Measurements from ENCODE around the gene NLRP5. TPM values are rescaled to one million over a fixed set of nuclear protein-coding genes. Genes with fewer than 3 reads are reported as not detected.

The NLRP5 gene
- total RNA-seq, 1 donor from 2014 or later, result not detected

DNA sequence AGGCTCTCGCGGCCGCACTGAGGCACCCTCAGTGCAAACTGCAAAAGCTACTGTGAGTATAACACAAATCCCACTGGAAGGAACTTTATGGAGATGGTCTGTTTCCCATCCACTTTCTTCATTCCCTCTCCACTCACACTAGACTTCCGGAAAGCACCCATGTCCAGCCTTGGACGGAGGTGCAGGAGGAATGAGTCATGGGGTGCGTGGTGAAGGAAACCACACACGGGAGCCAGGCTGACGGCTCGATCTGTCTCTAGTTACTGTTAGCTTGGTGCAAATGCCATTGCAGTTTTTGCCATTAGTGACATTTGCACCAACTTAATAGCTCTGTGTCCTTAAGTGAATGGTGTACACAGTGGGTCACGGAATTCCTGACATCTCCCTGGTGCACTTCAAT, 24.4 kb upstream of the NLRP5 start:
- Histone ChIP-seq H3K36me3 (no peaks in the 10 kb centered on the region), H3K27ac (no peak overlapping the region), H3K27me3 (no peaks in the 10 kb centered on the region), H4K20me1 (ENCODE audit: low read depth) (no peaks in the 10 kb centered on the region), H3F3A (ENCODE audit: low read depth) (no peaks in the 10 kb centered on the region), H3K4me1 (no peaks in the 10 kb centered on the region), H2AFZ (replicated peaks) (no peak overlapping the region), H3K4me3 (no peak overlapping the region), H3K4me2 (no peak overlapping the region), H3K9me3 (ENCODE audit: low read depth) (peaks cover 8% of the 10 kb centered on the region), H3K9ac (no peak overlapping the region), H3K79me2 (ENCODE audit: low read depth) (no peaks in the 10 kb centered on the region)
- DNase-seq (ENCODE audit: low spot score), result no peak
- TF ChIP-seq CTCF (IDR thresholded peaks at IDR 0.05) (no peak), EZH2 (IDR thresholded peaks at IDR 0.05) (no peak), EZH2phosphoT487 (IDR thresholded peaks at IDR 0.05) (no peak)
- Mint-ChIP-seq H3K4me3 (no peak overlapping the region), H3K27me3 (ENCODE audit: insufficient read depth, low read depth) (no peaks in the 10 kb centered on the region), H3K27ac (no peak overlapping the region), H3K9me3 (peaks cover 38% of the 10 kb centered on the region), H3K4me1 (no peaks in the 10 kb centered on the region), H3K36me3 (no peaks in the 10 kb centered on the region)

- Histone ChIP-seq H3K9me3 (ENCODE audit: low read depth) (peaks cover 8% of the 10 kb centered on the region), H3K4me3 (no peak overlapping the region), H3K79me2 (ENCODE audit: low read depth) (no peaks in the 10 kb centered on the region), H3F3A (ENCODE audit: low read depth) (no peaks in the 10 kb centered on the region), H3K4me2 (no peak overlapping the region), H3K27me3 (no peaks in the 10 kb centered on the region), H3K9ac (no peak overlapping the region), H2AFZ (replicated peaks) (no peak overlapping the region), H4K20me1 (ENCODE audit: low read depth) (no peaks in the 10 kb centered on the region), H3K4me1 (no peaks in the 10 kb centered on the region), H3K27ac (no peak overlapping the region), H3K36me3 (no peaks in the 10 kb centered on the region)
- Mint-ChIP-seq H3K4me1 (no peaks in the 10 kb centered on the region), H3K4me3 (no peak overlapping the region), H3K27ac (no peak overlapping the region), H3K9me3 (peaks cover 42% of the 10 kb centered on the region), H3K36me3 (no peaks in the 10 kb centered on the region), H3K27me3 (ENCODE audit: insufficient read depth, low read depth) (peaks cover 4% of the 10 kb centered on the region)
- no peak for TF ChIP-seq EZH2phosphoT487 (IDR thresholded peaks at IDR 0.05)
- no peak for TF ChIP-seq CTCF (IDR thresholded peaks at IDR 0.05)
- no peak for TF ChIP-seq EZH2 (IDR thresholded peaks at IDR 0.05)
- no peak for DNase-seq (ENCODE audit: low spot score)
Observed at GRCh38 chr19:55973982-55974381, 12.6 kb upstream of the NLRP5 start.

DNA sequence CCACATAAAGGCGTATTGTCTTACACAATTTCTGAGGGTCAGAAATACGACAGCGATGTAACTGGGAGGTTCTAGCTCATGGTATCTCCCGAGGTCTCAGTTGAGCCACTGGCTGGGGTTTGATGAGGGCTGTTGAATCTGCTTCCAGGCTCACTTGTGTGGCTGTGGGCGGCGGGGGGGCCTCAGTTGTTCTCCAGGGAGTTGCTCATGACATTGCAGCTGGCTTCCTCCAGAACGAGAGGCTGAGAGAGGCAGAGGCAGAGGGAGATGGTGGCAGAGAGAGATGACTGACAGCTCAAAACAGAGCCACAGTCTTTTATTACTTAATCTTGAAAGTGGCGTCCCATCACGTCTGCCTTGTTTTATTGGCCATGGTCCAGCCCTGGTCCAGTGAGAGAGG, 6.2 kb upstream of the NLRP5 start:
- Histone ChIP-seq H3F3A (ENCODE audit: low read depth) (no peaks in the 10 kb centered on the region), H3K27me3 (no peaks in the 10 kb centered on the region), H3K4me3 (no peak overlapping the region), H3K9me3 (ENCODE audit: low read depth) (peaks cover 3% of the 10 kb centered on the region), H4K20me1 (ENCODE audit: low read depth) (no peaks in the 10 kb centered on the region), H3K27ac (no peak overlapping the region), H2AFZ (replicated peaks) (no peak overlapping the region), H3K4me1 (no peaks in the 10 kb centered on the region), H3K36me3 (no peaks in the 10 kb centered on the region), H3K9ac (no peak overlapping the region), H3K4me2 (no peak overlapping the region), H3K79me2 (ENCODE audit: low read depth) (no peaks in the 10 kb centered on the region)
- no peaks in the 10 kb centered on the region for H3K36me3 Mint-ChIP-seq
- no peak overlapping the region for H3K27ac Mint-ChIP-seq
- H3K9me3 Mint-ChIP-seq, result peaks cover 25% of the 10 kb centered on the region
- peaks cover 4% of the 10 kb centered on the region for H3K27me3 Mint-ChIP-seq (ENCODE audit: insufficient read depth, low read depth)
- no peaks in the 10 kb centered on the region for H3K4me1 Mint-ChIP-seq
- TF ChIP-seq EZH2phosphoT487 (IDR thresholded peaks at IDR 0.05), result no peak
- no peak for DNase-seq (ENCODE audit: low spot score)
- H3K4me3 Mint-ChIP-seq, result no peak overlapping the region

- Mint-ChIP-seq H3K4me1 (no peaks in the 10 kb centered on the region), H3K36me3 (no peaks in the 10 kb centered on the region), H3K27ac (no peak overlapping the region), H3K4me3 (no peak overlapping the region), H3K9me3 (peaks cover 38% of the 10 kb centered on the region), H3K27me3 (ENCODE audit: insufficient read depth, low read depth) (no peaks in the 10 kb centered on the region)
- no peak overlapping the region for H3K4me3 ChIP-seq
- no peaks in the 10 kb centered on the region for H3K4me1 ChIP-seq
- TF ChIP-seq CTCF (IDR thresholded peaks at IDR 0.05) (no peak), EZH2phosphoT487 (IDR thresholded peaks at IDR 0.05) (no peak), EZH2 (IDR thresholded peaks at IDR 0.05) (no peak)
- H3K9ac ChIP-seq, result no peak overlapping the region
- no peaks in the 10 kb centered on the region for H3K79me2 ChIP-seq (ENCODE audit: low read depth)
- DNase-seq (ENCODE audit: low spot score), result no peak
- no peaks in the 10 kb centered on the region for H3K36me3 ChIP-seq
- no peak overlapping the region for H2AFZ ChIP-seq (replicated peaks)
- H3F3A ChIP-seq (ENCODE audit: low read depth), result no peaks in the 10 kb centered on the region
- no peak overlapping the region for H3K4me2 ChIP-seq
- peaks cover 9% of the 10 kb centered on the region for H3K9me3 ChIP-seq (ENCODE audit: low read depth)
- H4K20me1 ChIP-seq (ENCODE audit: low read depth), result no peaks in the 10 kb centered on the region
- no peak overlapping the region for H3K27ac ChIP-seq
- H3K27me3 ChIP-seq, result no peaks in the 10 kb centered on the region
Observed at GRCh38 chr19:55985254-55985653, 1.3 kb upstream of the NLRP5 start.
